RPMI7951 (cell line): ENCODE data around the gene DHX8. TPM values are rescaled to one million over a fixed set of nuclear protein-coding genes. Genes with fewer than 3 reads are reported as not detected.
A peak's percentile ranks its signal among the peaks of the same experiment; 100 is the strongest.
"Not testable (repeated sequence)": the region's sequence is repeated elsewhere in the genome, so short reads cannot be mapped to it uniquely, and the experiment has no call there.

Source experiments
- DNase-seq: peaks from one replicate; pipeline ENCODE4 v3.0.0-alpha.2; 2012; ENCODE audit warnings: low read depth
- total RNA-seq: library from RNA; depleted of rRNA; stranded (reverse); fragments of >200 nt; shearing (Covaris generic); gene quantifications from 2 replicates; pipeline ENCODE4 v1.2.3, GENCODE V29; 2014

DHX8 gene
- total RNA-seq, 1 experiment from 2014 or later: 36.4 TPM

DNA sequence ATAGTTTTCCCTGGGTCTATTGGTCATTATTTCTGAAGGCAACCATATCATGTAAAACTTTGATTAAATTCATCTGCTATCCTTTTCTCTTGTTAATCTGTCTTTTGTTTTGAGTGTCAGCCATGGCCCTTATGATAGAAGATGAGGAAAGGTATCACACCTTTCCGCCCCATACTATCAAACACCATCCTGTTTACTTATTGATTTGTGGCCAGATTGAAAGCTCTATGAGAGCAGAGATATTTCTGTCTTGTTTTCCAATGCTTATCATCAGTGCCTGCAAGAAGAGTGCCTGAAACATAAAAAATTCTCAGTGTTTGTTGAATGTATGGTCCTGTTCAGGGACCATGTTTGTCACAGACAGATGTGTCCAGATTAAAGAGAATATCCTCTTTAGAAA lies 22.6 kb upstream of the DHX8 start:
- DNase-seq: no peak

DNA sequence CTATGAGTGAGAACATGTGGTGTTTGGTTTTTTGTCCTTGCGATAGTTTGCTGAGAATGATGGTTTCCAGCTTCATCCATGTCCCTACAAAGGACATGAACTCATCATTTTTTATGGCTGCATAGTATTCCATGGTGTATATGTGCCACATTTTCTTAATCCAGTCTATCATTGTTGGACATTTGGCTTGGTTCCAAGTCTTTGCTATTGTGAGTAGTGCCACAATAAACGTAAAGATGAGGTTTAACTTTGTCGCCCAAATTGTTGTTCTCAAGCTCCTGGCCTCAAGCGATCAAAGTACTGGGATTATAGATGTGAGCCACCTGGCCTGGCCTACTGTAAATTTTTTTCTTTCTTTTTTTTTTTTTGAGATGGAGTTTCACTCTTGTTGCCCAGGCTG lies 21.2 kb upstream of the DHX8 start:
- not testable (repeated sequence) for DNase-seq

DNA sequence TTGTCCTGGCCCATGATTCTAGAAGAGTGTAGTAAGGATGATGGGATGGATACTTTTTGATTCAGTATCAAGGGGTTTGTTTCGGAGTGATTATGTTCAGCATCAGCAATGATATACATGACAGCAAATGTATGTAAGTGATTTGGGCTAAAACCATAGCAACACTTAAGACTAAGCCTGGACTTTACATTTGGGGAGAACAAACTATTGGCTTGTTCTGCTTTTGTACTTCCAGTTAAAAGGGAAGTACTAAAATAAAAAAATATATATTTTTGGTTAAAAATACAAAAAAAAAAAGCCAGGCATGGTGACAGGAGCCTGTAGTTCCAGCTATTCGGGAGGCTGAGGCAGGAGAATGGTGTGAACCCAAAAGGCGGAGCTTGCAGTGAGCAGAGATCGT lies 20.5 kb upstream of the DHX8 start:
- DNase-seq: no peak

DNA sequence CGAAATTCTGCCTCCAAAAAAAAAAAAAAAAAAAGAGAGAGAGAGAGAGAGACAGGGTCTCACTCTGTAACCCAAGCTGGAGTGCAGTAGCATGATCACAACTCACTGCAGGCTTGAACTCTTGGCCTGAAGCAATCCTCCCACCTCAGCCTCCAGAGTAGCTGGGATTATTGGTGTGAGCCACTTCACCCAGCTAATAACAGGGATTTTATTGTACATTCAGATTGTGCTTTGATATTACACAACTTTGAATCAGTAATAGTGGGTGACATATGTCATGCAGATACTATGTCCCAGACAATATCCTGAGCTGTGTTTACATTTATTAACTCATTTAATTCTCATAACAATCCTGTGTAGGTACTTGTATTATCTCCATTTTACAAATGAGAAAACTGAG lies 19.7 kb upstream of the DHX8 start:
- DNase-seq: no peak

DNA sequence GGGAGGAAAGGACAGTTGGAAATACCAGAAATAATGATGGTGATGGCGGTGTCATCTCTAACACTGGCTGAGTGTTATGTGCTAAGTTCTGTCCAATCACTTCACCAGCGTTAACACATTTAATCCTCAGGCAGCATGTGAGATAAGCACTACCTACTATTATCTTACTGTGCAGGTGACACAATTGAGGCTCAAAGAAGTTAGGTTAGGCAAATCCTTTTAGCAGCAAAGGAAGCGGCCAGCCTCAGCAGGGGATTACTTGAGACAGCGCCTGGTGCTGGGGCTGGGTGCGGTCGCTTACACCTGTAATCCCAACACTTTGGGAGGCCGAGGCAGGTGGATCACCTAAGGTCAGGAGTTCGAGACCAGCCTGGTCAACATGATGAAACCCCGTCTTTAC lies 18.7 kb upstream of the DHX8 start:
- DNase-seq: no peak

DNA sequence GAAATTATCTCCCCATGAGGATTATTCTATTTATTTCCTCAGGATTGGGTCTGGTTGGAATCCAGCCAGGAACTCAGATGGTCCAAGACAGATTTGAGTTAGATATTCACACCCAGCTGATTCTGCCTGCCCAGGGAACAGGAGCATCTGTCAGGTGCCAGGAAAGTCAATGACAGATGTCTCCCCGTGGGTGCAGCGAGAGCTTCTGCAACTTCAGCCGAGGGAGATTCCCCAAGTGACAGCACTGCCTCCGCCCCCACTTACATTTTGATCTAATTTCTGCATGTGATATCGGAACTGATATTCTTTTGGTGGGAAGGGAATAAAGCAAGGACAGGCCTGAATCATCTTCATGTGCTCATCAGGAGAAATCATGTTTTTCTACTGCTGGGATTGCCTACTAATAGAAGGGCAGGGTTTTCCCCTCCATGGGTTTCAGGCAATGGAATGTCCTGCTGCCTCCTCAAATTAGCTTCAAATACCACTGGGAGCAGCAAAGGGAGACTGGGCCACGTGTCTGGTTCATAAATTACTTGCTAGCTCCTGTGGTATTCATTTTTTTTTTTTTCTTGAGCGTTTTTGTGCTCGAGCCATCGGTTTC lies 15.7 kb upstream of the DHX8 start:
- DNase-seq: peak; percentile 80

DNA sequence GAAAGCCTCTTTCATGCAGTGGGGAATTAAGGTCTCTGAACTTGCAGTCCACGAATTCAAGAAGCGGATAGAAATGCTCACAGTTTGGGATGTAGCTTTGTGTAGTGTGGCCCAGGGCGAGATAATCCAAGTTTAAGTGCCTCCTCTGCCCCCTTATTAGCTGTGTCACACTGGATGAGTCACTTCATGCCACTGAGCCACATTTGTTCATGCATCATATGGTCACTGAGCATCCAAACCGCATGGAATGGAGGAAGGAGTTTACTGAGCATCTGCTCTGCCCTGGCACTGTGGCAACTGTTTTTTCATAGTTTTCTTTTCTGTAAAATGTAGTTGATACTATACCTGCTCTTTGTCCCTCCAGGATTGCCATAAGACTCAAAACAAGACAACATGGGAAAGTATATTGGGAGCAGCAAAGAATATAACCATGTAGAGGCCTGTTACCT lies 15.1 kb upstream of the DHX8 start:
- peak; percentile 96 for DNase-seq

DNA sequence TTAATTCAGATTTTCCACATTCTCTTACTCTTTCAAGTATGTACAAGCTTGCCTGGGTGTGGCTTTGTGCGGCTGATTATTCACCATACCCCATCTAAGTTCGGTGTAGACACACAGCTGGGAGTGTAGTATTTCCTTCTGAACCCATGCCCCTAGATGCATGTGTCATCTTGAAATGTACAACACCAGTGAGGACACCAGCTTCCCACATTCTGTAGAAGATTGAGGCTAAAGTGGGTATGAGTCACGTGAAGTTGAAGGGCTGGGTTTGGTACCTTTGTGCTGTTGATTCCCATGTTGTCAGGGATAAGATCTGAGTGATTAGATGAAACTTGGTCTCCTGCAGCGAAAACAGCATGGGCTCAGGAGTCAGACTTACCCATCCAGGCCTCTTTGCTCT lies 14.6 kb upstream of the DHX8 start:
- DNase-seq: peak; percentile 97

DNA sequence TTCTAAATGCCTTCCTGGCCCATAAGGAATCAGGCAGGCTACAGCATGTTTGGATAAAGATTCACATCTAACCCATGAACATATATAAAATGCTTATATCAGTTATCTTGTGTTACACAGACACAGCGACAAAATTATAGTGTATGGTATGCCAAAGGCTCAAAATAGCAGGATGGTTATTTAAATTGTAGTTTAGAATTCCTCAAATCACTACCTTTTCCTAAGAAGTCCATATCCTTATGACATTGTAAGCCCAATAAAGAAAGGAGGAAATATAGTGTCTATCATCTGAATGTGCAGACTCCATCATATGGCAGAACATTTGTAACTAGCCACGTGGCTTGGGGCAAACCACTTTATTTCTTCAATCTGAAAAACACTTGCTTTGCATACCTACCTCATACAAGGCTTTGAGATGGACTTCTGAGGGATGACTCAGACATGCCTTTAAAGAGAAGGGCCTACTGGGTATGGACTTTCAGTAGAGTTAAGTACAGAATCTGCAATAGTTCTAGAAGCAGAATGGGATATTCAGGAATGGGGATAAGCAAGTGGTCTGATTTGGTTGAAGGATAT lies 12.1 kb upstream of the DHX8 start:
- DNase-seq: peak; percentile 27

DNA sequence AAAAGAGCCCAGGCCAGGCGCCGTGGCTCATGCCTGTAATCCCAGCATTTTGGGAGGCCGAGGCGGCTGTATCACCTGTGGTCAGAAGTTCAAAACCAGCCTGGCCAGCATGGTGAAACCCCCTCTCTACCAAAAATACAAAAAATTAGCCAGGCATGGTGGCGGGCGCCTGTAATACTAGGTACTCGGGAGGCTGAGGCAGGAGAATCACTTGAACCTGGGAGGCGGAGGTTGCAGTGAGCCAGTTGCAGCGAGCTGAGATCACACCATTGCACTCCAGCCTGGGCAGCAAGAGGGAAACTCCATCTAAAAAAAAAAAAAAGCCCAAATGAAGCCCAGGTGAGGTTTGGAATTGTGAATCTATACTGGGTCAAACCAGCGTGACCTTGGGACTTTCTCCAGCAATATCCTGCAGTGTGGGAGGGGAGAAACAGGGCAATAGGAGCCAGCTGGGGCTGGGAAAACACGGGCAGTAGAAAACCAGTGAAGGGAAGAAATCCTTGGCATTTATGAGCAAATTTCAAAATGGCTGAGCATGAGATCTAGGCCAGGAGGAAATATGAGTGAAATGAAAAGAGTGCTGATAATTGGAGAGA lies 8.2 kb upstream of the DHX8 start:
- DNase-seq: no peak

DNA sequence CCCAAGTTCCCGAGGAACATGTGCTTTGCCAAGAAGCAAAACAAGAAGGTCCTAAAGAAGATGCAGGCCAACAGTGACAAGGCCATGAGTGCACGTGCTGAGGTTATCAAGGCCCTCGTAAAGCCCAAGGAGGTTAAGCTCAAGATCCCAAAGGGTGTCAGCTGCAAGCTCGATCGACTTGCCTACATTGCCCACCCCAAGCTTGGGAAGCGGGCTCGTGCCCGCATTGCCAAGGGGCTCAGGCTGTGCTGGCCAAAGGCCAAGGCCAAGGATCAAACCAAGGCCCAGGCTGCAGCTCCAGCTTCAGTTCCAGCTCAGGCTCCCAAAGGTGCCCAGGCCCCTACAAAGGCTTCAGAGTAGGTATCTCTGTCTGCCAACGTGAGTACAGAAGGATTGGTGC lies 7.5 kb upstream of the DHX8 start:
- DNase-seq: not testable (repeated sequence)

DNA sequence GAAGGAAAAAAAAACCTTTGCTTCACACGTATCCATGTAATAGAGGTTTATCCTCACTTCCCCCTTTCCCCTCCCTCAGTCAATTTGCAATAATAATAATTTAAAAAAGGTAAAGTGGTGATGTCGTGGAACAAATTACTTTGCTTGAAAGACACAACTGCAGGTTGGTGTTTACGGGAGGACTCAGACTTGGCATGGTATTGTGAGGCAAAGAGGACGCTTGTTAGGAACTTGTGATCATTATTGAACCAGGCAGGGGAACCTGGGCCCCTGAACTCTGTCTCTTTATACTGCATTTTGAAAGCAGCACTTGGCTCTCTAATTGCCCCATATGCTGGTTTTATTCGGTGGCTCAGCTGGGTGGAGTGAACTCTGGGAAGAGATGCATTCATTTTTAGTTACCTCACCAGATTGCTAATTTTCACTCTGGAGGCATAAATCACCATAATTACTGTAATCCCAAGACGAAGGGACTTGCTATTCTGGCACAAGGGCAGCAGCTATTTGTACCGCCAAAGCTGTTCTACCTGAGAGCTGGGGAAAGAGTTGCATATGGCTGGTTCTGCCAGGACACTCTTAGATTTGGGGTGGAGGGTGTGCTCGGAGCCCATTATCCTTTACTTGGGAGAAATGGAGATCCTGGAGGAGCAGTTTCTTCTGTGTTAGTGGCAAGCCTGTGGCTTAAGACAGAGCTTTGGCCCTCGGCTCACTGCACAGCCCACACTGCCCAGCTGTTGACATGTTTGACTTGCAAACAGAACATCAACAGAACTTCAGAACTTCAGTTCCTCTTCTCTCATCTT lies 5.7 kb upstream of the DHX8 start:
- DNase-seq: no peak

DNA sequence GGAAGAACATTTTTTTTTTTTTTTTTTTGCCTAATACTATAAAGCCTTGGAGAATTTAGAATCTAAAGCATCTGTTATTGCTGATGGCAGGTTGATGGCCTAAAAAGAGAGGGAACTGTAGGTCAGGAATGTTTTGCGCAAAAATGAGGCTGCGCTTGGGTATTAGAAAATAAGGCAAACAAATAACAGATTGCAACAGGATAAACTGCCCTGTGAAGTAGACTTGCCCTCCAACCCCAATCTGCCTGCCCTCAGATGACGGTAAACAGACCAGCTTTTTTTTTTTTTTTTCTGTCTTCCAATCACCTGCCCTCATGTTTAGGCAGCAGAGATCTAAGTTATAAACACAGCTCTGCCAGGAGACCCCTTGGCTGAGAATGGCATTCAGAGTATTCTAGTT lies 3.8 kb upstream of the DHX8 start:
- DNase-seq: no peak

DNA sequence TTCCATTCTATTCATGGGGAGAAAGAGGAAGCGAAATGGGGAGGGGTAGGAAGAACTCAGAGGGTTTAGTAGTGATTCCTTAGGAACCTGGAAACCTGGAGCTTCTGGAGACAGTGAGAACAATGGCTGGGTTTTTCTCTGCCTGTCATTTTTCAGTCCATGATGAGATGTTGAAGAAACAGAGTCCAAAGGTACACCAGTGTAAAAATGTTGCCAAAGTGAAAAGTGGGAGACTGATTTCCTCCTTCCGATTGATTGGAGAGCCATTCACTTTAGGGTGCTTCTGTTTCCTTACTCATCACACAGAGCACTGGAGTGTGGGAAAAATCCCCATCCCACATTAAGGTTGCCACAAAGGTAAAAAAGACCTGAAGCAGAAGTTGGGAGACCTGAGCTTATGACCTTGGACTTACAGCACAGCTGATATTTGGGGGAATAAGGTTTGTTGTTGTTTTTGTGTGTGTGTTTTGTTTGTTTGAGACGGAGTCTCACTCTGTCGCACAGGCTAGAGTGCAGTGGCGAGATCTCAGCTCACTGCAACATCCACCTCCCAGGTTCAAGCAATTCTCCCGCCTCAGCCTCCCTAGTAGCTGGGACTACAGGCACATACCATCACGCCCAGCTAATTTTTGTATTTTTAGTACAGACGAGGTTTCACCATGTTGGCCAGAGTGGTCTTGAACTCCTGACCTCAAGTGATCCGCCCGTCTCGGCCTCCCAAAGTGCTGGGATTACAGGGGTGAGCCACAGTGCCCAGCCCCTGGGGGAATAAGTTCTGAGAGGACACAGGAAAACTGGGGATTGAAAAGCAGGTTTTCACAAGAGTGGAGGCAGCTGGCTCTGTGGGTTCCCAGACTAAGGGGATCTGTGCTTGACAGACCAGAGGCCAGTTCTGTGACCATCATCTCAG lies 1.4 kb upstream of the DHX8 start:
- DNase-seq: no peak

DNA sequence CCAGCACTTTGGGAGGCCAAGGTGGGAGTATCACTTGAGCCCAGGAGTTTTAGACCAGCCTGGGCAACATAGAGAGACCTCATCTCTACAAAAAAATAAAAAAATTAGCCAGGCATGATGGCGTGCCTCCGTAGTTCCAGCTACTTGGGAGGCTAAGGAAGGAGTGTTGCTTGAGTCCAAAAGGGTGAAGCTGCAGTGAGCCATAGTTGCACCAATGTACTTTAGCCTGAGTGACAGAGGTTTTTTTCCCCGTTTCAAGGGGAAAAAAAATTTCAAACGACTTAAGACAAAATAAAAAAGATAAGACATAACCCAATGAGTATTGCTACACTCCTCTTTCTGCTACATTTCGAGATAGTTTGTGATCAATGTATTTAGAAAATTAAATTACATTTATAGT lies 6.8 kb downstream of the DHX8 start:
- no peak for DNase-seq

DNA sequence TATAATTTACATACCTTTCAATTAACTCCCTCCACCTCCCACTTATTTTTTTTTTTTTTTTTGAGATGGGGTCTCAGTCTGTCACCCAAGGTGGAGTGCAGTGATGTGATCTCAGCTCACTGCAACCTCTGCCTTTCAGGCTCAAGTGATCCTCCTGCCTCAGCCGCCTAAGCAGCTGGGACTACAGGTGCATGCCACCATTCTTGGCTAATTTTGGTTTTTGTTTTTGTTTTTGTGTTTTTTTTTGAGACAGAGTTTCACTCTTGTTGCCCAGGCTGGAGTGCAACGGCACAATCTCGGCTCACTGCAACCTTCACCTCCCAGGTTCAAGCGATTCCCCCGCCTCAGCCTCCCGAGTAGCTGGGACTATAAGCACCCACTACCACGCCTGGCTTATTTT lies 25.7 kb downstream of the DHX8 start:
- not testable (repeated sequence) for DNase-seq

DNA sequence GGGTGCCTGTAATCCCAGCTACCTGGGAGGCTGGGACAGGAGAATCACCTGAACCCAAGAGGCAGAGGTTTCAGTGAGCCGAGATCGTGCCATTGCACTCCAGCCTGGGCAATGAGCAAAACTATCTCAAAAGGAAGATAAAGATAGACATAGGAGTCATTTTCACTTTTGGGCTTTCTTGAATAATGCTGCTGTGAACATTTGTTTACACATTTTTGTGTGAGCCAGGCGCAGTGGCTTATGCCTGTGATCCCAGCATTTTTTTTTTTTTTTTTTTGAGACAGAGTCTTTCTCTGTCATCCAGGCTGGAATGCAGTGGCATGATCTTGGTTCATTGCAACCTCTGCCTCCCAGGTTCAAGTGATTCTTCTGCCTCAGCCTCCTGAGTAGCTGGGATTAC lies 27.4 kb downstream of the DHX8 start:
- DNase-seq: not testable (repeated sequence)

DNA sequence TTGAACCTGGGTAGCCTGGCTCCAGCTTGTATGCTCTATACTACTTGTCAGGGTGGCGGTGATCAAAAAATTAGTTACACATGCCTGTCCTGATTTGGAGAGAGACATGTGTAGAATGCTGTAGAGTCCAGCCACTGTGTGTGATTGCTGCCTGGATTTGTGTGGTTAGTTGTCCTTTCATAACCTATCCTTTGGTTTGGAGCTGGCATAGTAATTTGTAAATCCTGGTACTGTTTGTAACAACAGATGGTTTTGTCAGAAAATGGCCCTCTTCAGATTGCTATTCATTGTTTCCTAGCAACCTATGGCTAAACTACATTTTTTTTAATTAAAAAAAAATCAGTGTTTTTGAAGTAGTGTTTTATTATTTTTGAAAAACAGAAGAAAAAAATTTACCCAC lies 31.9 kb downstream of the DHX8 start:
- no peak for DNase-seq

DNA sequence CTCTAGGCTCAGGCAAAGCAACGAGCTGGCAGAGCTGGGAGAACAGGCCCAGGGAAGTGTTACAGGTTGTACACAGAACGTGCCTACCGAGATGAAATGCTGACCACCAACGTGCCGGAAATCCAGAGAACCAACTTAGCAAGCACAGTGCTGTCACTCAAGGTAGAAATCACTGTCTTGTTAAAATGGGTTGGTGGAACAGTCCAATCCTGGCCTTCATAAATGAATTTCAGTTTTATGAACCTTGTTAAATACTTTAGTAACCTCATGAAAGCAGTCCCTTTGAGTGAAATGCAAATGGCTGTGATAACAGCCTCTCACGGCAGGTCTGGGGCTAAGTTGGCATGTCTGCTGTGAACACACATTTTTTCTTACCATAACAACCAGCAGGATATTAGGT lies 33.4 kb downstream of the DHX8 start:
- DNase-seq: no peak

DNA sequence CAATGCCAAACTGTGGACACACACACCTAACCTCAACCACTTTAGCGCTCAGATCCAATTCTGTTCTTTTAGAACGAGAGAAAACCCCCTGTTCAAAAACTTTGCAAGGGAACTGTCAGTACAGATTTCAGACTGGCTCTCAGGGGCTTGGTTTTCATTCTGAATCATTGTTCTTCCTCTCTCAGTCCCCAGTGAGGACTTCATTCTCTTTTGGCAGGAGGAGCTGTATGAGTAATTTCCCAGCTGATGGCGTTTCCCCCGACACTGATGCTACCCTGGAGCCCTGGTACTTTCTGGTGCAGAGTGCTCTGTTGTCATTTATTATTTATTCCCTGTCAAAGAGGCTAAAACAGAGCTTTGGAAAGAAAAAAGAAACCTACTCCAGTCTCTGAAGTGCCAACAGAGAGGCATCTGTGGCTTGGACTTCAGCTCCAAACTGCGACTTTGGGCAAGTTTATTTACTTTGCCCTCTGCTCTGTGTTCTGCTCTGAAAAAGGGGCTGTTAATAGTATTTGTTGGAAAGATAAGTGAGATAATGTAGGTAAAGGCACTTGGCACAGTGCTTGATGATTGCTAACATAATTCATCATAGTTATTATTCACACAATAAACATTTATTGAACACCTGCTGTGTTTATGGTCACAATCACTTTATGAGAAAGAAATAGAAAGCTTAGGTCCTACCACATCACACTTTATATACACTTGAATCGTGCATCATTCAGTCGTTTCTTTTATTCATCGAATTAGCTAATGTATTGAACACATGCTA lies 34.0 kb downstream of the DHX8 start:
- peak; percentile 39 for DNase-seq

DNA sequence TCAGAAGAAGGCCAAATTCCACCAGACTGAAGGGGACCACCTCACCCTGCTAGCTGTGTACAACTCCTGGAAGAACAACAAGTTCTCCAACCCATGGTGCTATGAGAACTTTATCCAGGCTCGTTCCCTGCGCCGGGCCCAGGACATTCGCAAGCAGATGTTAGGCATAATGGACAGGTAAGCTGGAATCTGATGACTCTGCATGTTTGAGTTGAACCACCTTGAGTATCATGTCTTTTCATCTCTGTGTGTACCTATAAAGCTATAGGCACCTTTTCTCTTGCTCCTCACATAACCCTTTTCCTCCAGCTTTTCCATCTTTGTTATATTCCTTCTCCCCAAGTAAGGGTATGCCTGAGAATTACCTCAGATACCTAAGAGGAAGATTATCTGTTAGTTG lies 37.6 kb downstream of the DHX8 start:
- DNase-seq: no peak
